ENCODE data around the gene STAG3.

DNA sequence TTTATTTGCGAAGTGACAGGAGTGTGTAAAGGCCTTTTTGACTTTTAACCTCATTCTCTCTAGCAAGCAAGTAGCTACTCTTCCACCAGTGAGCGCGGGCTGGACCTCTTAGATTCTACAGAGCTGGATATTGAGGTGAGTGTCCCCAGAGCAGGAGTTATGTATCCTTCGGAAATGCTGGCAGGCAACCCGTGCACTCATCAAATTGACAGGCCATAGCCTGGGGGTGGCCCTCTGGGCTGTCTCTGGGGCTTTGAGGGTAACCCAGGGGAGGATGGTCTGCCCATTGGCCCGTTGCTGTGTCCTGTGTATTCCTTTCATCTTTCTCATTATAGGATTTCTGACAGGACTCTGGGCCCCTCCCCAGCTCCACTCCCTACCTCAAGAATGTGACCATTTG, 36.0 kb downstream of the STAG3 start:
- no peak for TF ChIP-seq ESRRG (CRISPR knock-in tag; IDR thresholded peaks at IDR 0.05)
- TF ChIP-seq ZFP30 (CRISPR knock-in tag; IDR thresholded peaks at IDR 0.05): no peak
- no peak for TF ChIP-seq PATZ1 (CRISPR knock-in tag; IDR thresholded peaks at IDR 0.05; ENCODE audit: borderline replicate concordance)
- no peak for TF ChIP-seq ARNTL (CRISPR knock-in tag; IDR thresholded peaks at IDR 0.05; ENCODE audit: borderline replicate concordance, low read depth)
- TF ChIP-seq RARB (CRISPR knock-in tag; IDR thresholded peaks at IDR 0.05): no peak
- no peak for TF ChIP-seq PPARA (CRISPR knock-in tag; IDR thresholded peaks at IDR 0.05; ENCODE audit: borderline replicate concordance)
- TF ChIP-seq OSR1 (CRISPR knock-in tag; IDR thresholded peaks at IDR 0.05): no peak
- no peak for TF ChIP-seq CSDC2 (CRISPR knock-in tag; IDR thresholded peaks at IDR 0.05)
- TF ChIP-seq GLIS3 (CRISPR knock-in tag; IDR thresholded peaks at IDR 0.05): no peak
- TF ChIP-seq, protein P1, sequence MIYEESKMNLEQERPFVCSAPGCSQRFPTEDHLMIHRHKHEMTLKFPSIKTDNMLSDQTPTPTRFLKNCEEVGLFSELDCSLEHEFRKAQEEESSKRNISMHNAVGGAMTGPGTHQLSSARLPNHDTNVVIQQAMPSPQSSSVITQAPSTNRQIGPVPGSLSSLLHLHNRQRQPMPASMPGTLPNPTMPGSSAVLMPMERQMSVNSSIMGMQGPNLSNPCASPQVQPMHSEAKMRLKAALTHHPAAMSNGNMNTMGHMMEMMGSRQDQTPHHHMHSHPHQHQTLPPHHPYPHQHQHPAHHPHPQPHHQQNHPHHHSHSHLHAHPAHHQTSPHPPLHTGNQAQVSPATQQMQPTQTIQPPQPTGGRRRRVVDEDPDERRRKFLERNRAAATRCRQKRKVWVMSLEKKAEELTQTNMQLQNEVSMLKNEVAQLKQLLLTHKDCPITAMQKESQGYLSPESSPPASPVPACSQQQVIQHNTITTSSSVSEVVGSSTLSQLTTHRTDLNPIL (CRISPR knock-in tag; IDR thresholded peaks at IDR 0.05; ENCODE audit: low read depth): no peak
- TF ChIP-seq, protein P2, sequence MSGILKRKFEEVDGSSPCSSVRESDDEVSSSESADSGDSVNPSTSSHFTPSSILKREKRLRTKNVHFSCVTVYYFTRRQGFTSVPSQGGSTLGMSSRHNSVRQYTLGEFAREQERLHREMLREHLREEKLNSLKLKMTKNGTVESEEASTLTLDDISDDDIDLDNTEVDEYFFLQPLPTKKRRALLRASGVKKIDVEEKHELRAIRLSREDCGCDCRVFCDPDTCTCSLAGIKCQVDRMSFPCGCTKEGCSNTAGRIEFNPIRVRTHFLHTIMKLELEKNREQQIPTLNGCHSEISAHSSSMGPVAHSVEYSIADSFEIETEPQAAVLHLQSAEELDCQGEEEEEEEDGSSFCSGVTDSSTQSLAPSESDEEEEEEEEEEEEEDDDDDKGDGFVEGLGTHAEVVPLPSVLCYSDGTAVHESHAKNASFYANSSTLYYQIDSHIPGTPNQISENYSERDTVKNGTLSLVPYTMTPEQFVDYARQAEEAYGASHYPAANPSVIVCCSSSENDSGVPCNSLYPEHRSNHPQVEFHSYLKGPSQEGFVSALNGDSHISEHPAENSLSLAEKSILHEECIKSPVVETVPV (CRISPR knock-in tag; IDR thresholded peaks at IDR 0.05): no peak
- no peak for TF ChIP-seq TOX (CRISPR knock-in tag; IDR thresholded peaks at IDR 0.05; ENCODE audit: borderline replicate concordance)
